ENCODE results near the gene APPL1. TPM values are rescaled to one million over a fixed set of nuclear protein-coding genes. Genes with fewer than 3 reads are reported as not detected.

The APPL1 gene
- total RNA-seq, 1 experiment from 2014 or later = 22.3 TPM

GRCh38 chr3:57287205-57287604, 59.7 kb downstream of the APPL1 start:
- CTCF ChIA-PET = no interaction called here
- BruUV-seq (replicated peaks) = no TSS peak

GRCh38 chr3:57288403-57288802, 60.9 kb downstream of the APPL1 start:
- no peaks in the 10 kb centered on the region for H3K36me3 ChIP-seq (ENCODE audit: insufficient read depth, low read length, poor library complexity, severe bottlenecking)
- no peak for DNase-seq (ENCODE audit: low spot score)
- intact Hi-C loops (cut with micrococcal nuclease; ENCODE audit: unreplicated experiment) = no loop called here
- TF ChIP-seq EZH2 (IDR thresholded peaks at IDR 0.05; ENCODE audit: borderline replicate concordance, low read depth, low read length, poor library complexity, severe bottlenecking) = no peak
- TF ChIP-seq CTCF (conservative IDR thresholded peaks at IDR 0.05; ENCODE audit: low read depth, low read length) = no peak
- no peak overlapping the region for H3K27ac ChIP-seq (ENCODE audit: low read depth, low read length, poor library complexity, severe bottlenecking)
- no peaks in the 10 kb centered on the region for H3K27me3 ChIP-seq (replicated peaks; ENCODE audit: insufficient read depth, low read depth, low read length, poor library complexity)
- POLR2A ChIA-PET (ENCODE audit: low non-redundant PET) = no interaction called here
- H3K4me3 ChIP-seq (ENCODE audit: low read depth, low read length, poor library complexity, severe bottlenecking) = no peak overlapping the region
- H3K4me1 ChIP-seq (ENCODE audit: insufficient read depth, low read length, poor library complexity, severe bottlenecking) = no peaks in the 10 kb centered on the region
- BruUV-seq (replicated peaks) = no TSS peak
- H3K9me3 ChIP-seq (ENCODE audit: low read depth, low read length, poor library complexity, severe bottlenecking) = no peaks in the 10 kb centered on the region
- CTCF ChIA-PET = no interaction called here

More at GRCh38 chr3:57287205-57287604, 59.7 kb downstream of the APPL1 start:
- Histone ChIP-seq H3K9me3 (ENCODE audit: low read depth, low read length, poor library complexity, severe bottlenecking) (no peaks in the 10 kb centered on the region), H3K4me1 (ENCODE audit: insufficient read depth, low read length, poor library complexity, severe bottlenecking) (no peaks in the 10 kb centered on the region), H3K27me3 (replicated peaks; ENCODE audit: insufficient read depth, low read depth, low read length, poor library complexity) (no peaks in the 10 kb centered on the region), H3K4me3 (ENCODE audit: low read depth, low read length, poor library complexity, severe bottlenecking) (no peak overlapping the region), H3K36me3 (ENCODE audit: insufficient read depth, low read length, poor library complexity, severe bottlenecking) (no peaks in the 10 kb centered on the region), H3K27ac (ENCODE audit: low read depth, low read length, poor library complexity, severe bottlenecking) (no peak overlapping the region)
- no peak for DNase-seq (ENCODE audit: low spot score)
- POLR2A ChIA-PET (ENCODE audit: low non-redundant PET) = no interaction called here
- TF ChIP-seq CTCF (conservative IDR thresholded peaks at IDR 0.05; ENCODE audit: low read depth, low read length) (no peak), EZH2 (IDR thresholded peaks at IDR 0.05; ENCODE audit: borderline replicate concordance, low read depth, low read length, poor library complexity, severe bottlenecking) (no peak)
- intact Hi-C loops (cut with micrococcal nuclease; ENCODE audit: unreplicated experiment) = no loop called here

- H3K27ac ChIP-seq (ENCODE audit: low read depth, low read length, poor library complexity, severe bottlenecking) = no peak within 1 kb of the TSS
- BruUV-seq (replicated peaks) = no TSS peak
- intact Hi-C loops (cut with micrococcal nuclease; ENCODE audit: unreplicated experiment) = no loop called here
- H3K27me3 ChIP-seq (replicated peaks; ENCODE audit: insufficient read depth, low read depth, low read length, poor library complexity) = no peaks in the 10 kb centered on the region
- ChIA-PET CTCF (no interaction called here), POLR2A (ENCODE audit: low non-redundant PET) (no interaction called here)
- no peak for TF ChIP-seq CTCF (conservative IDR thresholded peaks at IDR 0.05; ENCODE audit: low read depth, low read length)
- TF ChIP-seq EZH2 (IDR thresholded peaks at IDR 0.05; ENCODE audit: borderline replicate concordance, low read depth, low read length, poor library complexity, severe bottlenecking) = no peak
- no peak for DNase-seq (ENCODE audit: low spot score)
- no peaks in the 10 kb centered on the region for H3K9me3 ChIP-seq (ENCODE audit: low read depth, low read length, poor library complexity, severe bottlenecking)
- H3K4me3 ChIP-seq (ENCODE audit: low read depth, low read length, poor library complexity, severe bottlenecking) = no peak within 1 kb of the TSS
- no peaks in the 10 kb centered on the region for H3K4me1 ChIP-seq (ENCODE audit: insufficient read depth, low read length, poor library complexity, severe bottlenecking)
- H3K36me3 ChIP-seq (ENCODE audit: insufficient read depth, low read length, poor library complexity, severe bottlenecking) = no peaks in the 10 kb centered on the region
Measured at GRCh38 chr3:57292159-57292896, 64.8 kb downstream of the APPL1 start, which contains the start of gene ASB14. Gene ASB14 (minus strand): TSS chr3:57292685. CDS start chr3:57292033, 652 bp downstream.
